ENCODE results near the gene SEMA3C.

Gene SEMA3C

DNA sequence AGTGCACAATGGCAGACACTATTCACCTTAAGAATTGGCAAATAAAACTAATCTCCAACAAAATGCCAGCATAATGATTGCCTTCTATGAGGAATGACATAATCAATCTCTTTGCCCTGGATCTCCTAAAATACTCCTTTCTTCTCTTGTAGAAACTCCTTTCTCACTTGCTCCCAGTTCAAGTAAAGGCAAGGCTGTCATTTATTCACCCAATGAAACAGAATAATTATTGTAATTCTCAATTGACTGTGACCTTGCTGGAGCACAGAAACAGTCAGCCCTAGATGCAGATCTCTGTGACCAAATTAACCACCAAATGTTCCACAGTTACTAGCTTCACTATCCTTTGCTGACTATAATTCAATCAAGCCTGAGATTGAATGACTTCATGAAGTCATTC lies 99.3 kb downstream of the SEMA3C start:
- DNase-seq = no peak

GRCh38 chr7:80818181-80818580 lies 100.7 kb downstream of the SEMA3C start:
- DNase-seq = no peak

DNA sequence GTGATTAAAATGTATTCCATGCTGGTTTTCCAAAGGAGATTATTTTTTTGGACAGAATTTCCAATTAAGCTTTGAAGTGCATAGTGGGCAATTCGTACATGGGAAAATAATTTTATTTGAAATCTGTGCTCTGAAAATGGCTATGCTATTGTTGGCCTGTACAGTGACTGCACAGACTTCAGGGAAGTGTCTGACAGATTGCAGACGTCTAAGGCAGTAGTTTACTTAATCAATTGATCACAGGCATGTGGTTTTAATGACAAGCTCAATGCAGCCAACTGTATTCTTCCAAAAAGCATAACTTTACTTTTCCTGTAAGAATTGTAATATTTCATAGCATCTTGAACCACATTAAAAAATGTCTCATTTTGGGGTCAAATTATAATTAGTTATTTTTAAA lies 102.0 kb downstream of the SEMA3C start:
- no peak for DNase-seq

- DNase-seq = no peak
These were observed 103.1 kb downstream of the SEMA3C start for GRCh38 chr7:80815733-80816132.

DNA sequence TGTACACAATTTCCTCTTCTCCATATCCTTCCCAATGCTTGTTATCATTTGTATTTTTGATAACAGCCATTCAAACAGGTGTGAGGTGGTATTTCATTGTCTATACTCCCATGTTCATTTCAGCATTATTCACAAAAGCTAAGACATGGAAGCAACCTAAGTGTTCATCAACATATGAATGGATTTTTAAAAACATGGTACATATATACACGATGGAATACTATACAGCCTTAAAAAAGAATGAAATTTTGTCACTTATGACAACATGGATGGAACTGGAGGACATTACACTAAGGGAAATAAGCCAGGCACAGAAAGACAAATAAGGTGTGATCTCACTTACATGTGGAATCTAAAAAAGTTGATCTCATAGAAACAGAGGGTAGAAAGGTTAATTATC lies 109.3 kb downstream of the SEMA3C start:
- DNase-seq = no peak

DNA sequence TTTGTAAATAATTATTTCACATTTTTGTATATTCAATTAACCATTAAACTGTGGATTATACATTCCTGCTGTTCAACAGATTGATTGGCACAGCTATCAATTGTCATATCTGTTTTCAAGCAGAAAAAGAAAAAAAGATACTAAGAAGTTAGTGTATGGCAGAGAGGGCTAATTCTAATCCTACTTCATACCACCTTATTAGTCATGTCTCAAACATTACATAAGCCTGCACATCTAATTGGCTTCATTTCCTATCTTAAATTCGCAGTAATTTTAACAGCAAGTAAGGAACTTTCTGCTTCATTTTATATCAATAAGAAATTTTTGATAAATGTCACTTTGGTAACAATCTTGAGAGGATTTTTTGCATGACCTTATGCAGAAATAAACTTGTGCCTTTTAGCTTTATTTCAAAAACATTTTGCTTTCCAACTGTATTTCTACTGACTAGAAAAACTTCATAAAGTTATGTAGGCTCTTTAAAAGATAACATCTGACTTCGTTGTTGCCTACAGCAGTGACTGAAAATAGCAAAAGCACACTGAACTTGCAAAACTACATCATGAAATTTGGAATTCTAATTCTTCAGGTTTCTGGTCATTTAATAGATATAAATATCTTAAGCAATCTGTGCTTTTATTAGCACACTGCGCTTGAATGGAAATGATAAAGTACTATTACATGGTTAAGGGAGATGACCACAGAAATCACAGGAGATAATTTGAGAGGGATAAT lies 111.5 kb downstream of the SEMA3C start:
- no peak for DNase-seq

GRCh38 chr7:80806663-80807062 lies 112.2 kb downstream of the SEMA3C start:
- no peak for DNase-seq

GRCh38 chr7:80804589-80804988 lies 114.3 kb downstream of the SEMA3C start:
- DNase-seq = no peak

- no peak for DNase-seq
These were observed 116.3 kb downstream of the SEMA3C start for GRCh38 chr7:80802527-80802926.

DNA sequence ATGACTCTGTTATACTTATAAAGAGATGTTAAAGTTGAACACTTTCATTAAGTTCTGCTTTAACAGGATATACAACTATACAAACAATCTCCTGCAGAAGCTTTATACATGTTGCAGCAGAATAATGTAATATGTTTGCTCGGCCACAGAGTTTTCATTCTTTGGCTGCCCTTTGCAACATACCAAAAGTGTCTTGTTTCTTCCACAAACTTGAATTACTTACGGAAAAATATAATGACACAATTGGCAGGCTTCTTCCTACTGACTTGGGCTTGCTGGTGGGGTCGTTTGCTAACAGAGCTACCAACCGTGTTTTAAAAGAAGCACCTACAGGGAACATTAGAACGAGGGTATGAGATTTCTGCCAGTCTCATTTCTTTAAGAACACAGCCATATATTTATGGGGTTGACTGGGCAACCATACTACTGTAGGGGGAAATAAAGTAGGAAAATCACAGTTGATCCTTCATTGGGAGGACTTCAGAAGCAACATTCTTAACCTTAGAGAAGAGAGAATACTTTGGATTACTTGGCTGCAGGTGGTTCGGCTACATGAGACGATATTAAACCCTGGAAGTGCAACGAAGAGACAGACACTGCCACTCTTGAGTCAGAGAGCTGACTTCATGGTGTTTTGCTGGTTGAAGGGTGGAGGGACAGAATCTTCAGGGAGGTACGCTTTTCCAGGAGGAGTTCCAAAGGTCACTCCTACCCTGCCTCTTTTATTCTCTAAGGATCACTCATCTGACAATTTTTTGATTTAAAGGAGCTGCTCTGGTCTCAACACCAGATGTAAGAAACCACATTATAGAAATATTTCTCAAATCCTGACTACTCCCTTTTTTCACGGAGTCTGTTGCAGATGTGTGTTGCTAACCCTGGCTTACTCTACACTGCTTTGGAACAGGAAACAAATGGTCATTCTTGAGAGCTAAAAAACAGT lies 123.9 kb downstream of the SEMA3C start:
- no peak for DNase-seq

GRCh38 chr7:80791509-80791929 lies 127.3 kb downstream of the SEMA3C start:
- DNase-seq = no peak

- no peak for DNase-seq
These were observed 128.0 kb downstream of the SEMA3C start for GRCh38 chr7:80790877-80791276.

GRCh38 chr7:80787721-80788120 lies 131.1 kb downstream of the SEMA3C start:
- DNase-seq = no peak

DNA sequence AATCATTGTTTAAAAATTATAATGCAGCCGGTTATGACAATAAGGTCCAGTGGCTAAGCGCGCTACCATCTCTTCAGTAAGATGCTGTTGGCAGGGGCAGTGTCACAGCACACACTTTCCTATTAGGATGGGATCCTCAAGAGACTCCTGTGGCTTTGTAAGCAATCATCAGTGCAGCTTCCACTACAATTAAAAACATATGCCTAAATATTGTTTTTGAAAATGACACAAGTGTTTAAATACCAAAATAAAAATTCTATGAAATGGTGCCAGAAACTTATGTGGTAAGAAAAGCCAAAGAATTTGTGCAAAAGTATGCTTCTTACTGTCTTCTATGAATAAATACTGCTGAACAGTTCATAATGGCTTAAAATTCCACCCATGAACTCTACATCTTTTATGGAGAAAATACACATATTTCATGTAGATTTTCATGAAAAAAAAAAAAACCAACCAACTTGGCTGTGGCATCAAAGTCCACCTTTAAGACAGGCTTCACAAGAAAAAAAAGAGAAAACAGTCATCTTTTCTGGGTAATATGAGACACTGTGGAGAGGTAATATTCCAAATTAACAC lies 132.8 kb downstream of the SEMA3C start:
- no peak for DNase-seq

GRCh38 chr7:80785276-80785675 lies 133.6 kb downstream of the SEMA3C start:
- no peak for DNase-seq

GRCh38 chr7:80783678-80784327 lies 135.0 kb downstream of the SEMA3C start:
- DNase-seq = no peak

DNA sequence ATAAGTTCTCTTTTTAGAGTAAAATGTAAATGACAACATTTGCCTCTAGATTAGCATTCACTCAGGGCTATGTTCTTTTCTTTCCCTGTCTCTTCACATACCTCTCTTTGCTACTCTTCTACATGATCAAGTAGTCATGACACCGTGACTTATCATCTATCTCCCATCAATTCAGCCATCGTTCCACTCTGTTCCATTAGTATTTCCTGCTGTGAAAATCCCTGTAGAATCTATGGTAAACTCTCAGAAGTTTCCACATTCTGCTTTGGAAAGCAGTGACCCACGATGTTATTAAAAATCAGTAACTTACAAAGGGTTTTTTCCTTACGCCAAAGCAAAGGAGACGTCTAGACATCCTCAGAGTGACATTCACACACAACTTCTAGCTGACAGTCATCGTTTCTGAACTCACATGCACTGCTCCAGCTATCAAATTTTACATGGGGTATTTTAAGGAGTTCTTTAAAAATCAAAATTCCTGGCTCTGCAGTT lies 135.6 kb downstream of the SEMA3C start:
- DNase-seq = no peak

DNA sequence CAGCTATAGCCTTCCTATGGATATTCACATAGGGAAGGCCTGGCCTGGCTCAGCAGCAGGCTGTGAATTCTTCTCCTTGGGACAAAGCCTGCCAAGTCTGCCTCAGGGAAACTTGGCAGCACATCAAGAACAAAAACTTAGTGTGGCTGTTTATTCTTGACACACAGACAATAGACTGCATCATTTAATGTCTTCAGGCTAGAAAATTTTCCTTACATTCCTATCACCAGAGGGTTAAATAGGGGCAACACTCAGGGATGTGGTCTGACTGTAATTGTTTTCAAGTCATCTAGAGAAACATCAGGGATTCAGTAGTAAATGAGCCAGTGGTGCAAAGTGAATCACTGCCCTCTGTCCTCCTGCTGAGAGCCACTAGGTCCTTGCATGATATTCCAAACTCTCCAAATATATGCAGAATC lies 137.3 kb downstream of the SEMA3C start:
- DNase-seq = no peak

GRCh38 chr7:80781146-80781545 lies 137.7 kb downstream of the SEMA3C start:
- DNase-seq = no peak

GRCh38 chr7:80779456-80779855 lies 139.4 kb downstream of the SEMA3C start:
- no peak for DNase-seq

GRCh38 chr7:80775897-80776296 lies 143.0 kb downstream of the SEMA3C start:
- DNase-seq = no peak

- no peak for DNase-seq
These were observed 143.4 kb downstream of the SEMA3C start for GRCh38 chr7:80775482-80775881.

- no peak for DNase-seq
These were observed 144.0 kb downstream of the SEMA3C start for GRCh38 chr7:80774843-80775242.
